ENCODE measurements around the gene OXNAD1.

OXNAD1 gene

GRCh38 chr3:16315623-16316022 is 50.6 kb downstream of the OXNAD1 start:
- in situ Hi-C loops (cut with HindIII; ENCODE audit: low pct_ligation_motif_present, low pct_unique_long_range_greater_than_20kb, low sequenced_read_pairs) = no loop called here
- DNase-seq = no peak

GRCh38 chr3:16316396-16316795 is 51.4 kb downstream of the OXNAD1 start:
- in situ Hi-C loops (cut with HindIII; ENCODE audit: low pct_ligation_motif_present, low pct_unique_long_range_greater_than_20kb, low sequenced_read_pairs) = no loop called here
- DNase-seq = no peak

GRCh38 chr3:16316847-16317560 is 52.0 kb downstream of the OXNAD1 start:
- in situ Hi-C loops (cut with HindIII; ENCODE audit: low pct_ligation_motif_present, low pct_unique_long_range_greater_than_20kb, low sequenced_read_pairs) = no loop called here
- DNase-seq = no peak

- no peak for DNase-seq
- in situ Hi-C loops (cut with HindIII; ENCODE audit: low pct_ligation_motif_present, low pct_unique_long_range_greater_than_20kb, low sequenced_read_pairs) = no loop called here
Measured at GRCh38 chr3:16317561-16317945, 52.5 kb downstream of the OXNAD1 start.

GRCh38 chr3:16318176-16318575 is 53.2 kb downstream of the OXNAD1 start:
- in situ Hi-C loops (cut with HindIII; ENCODE audit: low pct_ligation_motif_present, low pct_unique_long_range_greater_than_20kb, low sequenced_read_pairs) = no loop called here
- no peak for DNase-seq

- in situ Hi-C loops (cut with HindIII; ENCODE audit: low pct_ligation_motif_present, low pct_unique_long_range_greater_than_20kb, low sequenced_read_pairs) = no loop called here
Measured at GRCh38 chr3:16319307-16319706, 54.3 kb downstream of the OXNAD1 start.

GRCh38 chr3:16319723-16320122 is 54.7 kb downstream of the OXNAD1 start:
- in situ Hi-C loops (cut with HindIII; ENCODE audit: low pct_ligation_motif_present, low pct_unique_long_range_greater_than_20kb, low sequenced_read_pairs) = no loop called here
- DNase-seq = no peak

More at GRCh38 chr3:16319307-16319706, 54.3 kb downstream of the OXNAD1 start:
- peak; percentile 16 for DNase-seq

GRCh38 chr3:16320711-16321110 is 55.7 kb downstream of the OXNAD1 start:
- in situ Hi-C loops (cut with HindIII; ENCODE audit: low pct_ligation_motif_present, low pct_unique_long_range_greater_than_20kb, low sequenced_read_pairs) = no loop called here
- no peak for DNase-seq

- DNase-seq = no peak
- in situ Hi-C loops (cut with HindIII; ENCODE audit: low pct_ligation_motif_present, low pct_unique_long_range_greater_than_20kb, low sequenced_read_pairs) = no loop called here
Measured at GRCh38 chr3:16322189-16322588, 57.2 kb downstream of the OXNAD1 start.

GRCh38 chr3:16323737-16324136 is 58.7 kb downstream of the OXNAD1 start:
- DNase-seq = no peak
- in situ Hi-C loops (cut with HindIII; ENCODE audit: low pct_ligation_motif_present, low pct_unique_long_range_greater_than_20kb, low sequenced_read_pairs) = no loop called here

- in situ Hi-C loops (cut with HindIII; ENCODE audit: low pct_ligation_motif_present, low pct_unique_long_range_greater_than_20kb, low sequenced_read_pairs) = no loop called here
Measured at GRCh38 chr3:16325850-16326249, 60.8 kb downstream of the OXNAD1 start.

GRCh38 chr3:16326724-16327349 is 61.8 kb downstream of the OXNAD1 start:
- in situ Hi-C loops (cut with HindIII; ENCODE audit: low pct_ligation_motif_present, low pct_unique_long_range_greater_than_20kb, low sequenced_read_pairs) = no loop called here
- no peak for DNase-seq

More at GRCh38 chr3:16325850-16326249, 60.8 kb downstream of the OXNAD1 start:
- no peak for DNase-seq

- DNase-seq = no peak
- in situ Hi-C loops (cut with HindIII; ENCODE audit: low pct_ligation_motif_present, low pct_unique_long_range_greater_than_20kb, low sequenced_read_pairs) = no loop called here
Measured at GRCh38 chr3:16328124-16328523, 63.1 kb downstream of the OXNAD1 start.

GRCh38 chr3:16329036-16329825 is 64.2 kb downstream of the OXNAD1 start:
- in situ Hi-C loops (cut with HindIII; ENCODE audit: low pct_ligation_motif_present, low pct_unique_long_range_greater_than_20kb, low sequenced_read_pairs) = no loop called here
- no peak for DNase-seq

GRCh38 chr3:16329826-16330129 is 64.8 kb downstream of the OXNAD1 start:
- no peak for DNase-seq
- in situ Hi-C loops (cut with HindIII; ENCODE audit: low pct_ligation_motif_present, low pct_unique_long_range_greater_than_20kb, low sequenced_read_pairs) = no loop called here

GRCh38 chr3:16330351-16330750 is 65.3 kb downstream of the OXNAD1 start:
- in situ Hi-C loops (cut with HindIII; ENCODE audit: low pct_ligation_motif_present, low pct_unique_long_range_greater_than_20kb, low sequenced_read_pairs) = no loop called here
- no peak for DNase-seq

- in situ Hi-C loops (cut with HindIII; ENCODE audit: low pct_ligation_motif_present, low pct_unique_long_range_greater_than_20kb, low sequenced_read_pairs) = no loop called here
- DNase-seq = no peak
Measured at GRCh38 chr3:16331319-16331883, 66.4 kb downstream of the OXNAD1 start.

GRCh38 chr3:16332904-16333426 is 68.0 kb downstream of the OXNAD1 start:
- in situ Hi-C loops (cut with HindIII; ENCODE audit: low pct_ligation_motif_present, low pct_unique_long_range_greater_than_20kb, low sequenced_read_pairs) = no loop called here
- no peak for DNase-seq

GRCh38 chr3:16334909-16335308 is 69.9 kb downstream of the OXNAD1 start:
- no peak for DNase-seq
- in situ Hi-C loops (cut with HindIII; ENCODE audit: low pct_ligation_motif_present, low pct_unique_long_range_greater_than_20kb, low sequenced_read_pairs) = no loop called here

Data from ACHN (cell line).